ENCODE measurements around the gene DYNC1H1.
"Not testable (repeated sequence)": the region's sequence is repeated elsewhere in the genome, so short reads cannot be mapped to it uniquely, and the experiment has no call there.

Gene DYNC1H1

GRCh38 chr14:102063808-102064429, 99.5 kb downstream of the DYNC1H1 start:
- DNase-seq (ENCODE audit: low read depth in 2 of 2), result no peak

- not testable (repeated sequence) for DNase-seq (ENCODE audit: low read depth in 2 of 2)
Measured at GRCh38 chr14:102064590-102064989, 100.2 kb downstream of the DYNC1H1 start.

- no peak for DNase-seq (ENCODE audit: low read depth in 2 of 2)
Measured at GRCh38 chr14:102066041-102066451, 101.7 kb downstream of the DYNC1H1 start.

GRCh38 chr14:102071283-102071998, 107.1 kb downstream of the DYNC1H1 start:
- peak; percentile 28 to 36 for DNase-seq (ENCODE audit: low read depth in 2 of 2)

- no peak for DNase-seq (ENCODE audit: low read depth in 2 of 2)
Measured at GRCh38 chr14:102074415-102074964, 110.1 kb downstream of the DYNC1H1 start.

- DNase-seq (ENCODE audit: low read depth in 2 of 2), result no peak
Measured at GRCh38 chr14:102075155-102075554, 110.8 kb downstream of the DYNC1H1 start.

- DNase-seq (ENCODE audit: low read depth in 2 of 2), result no peak
Measured at GRCh38 chr14:102077382-102077709, 113.0 kb downstream of the DYNC1H1 start.

- DNase-seq (ENCODE audit: low read depth in 2 of 2), result not testable (repeated sequence)
Measured at GRCh38 chr14:102078361-102078791, 114.0 kb downstream of the DYNC1H1 start.

- no peak for DNase-seq (ENCODE audit: low read depth in 2 of 2)
Measured at GRCh38 chr14:102078831-102079699, 114.7 kb downstream of the DYNC1H1 start.

GRCh38 chr14:102079700-102079979, 115.3 kb downstream of the DYNC1H1 start:
- DNase-seq (ENCODE audit: low read depth in 2 of 2), result no peak

GRCh38 chr14:102080183-102081080, 116.1 kb downstream of the DYNC1H1 start:
- DNase-seq (ENCODE audit: low read depth in 2 of 2), result no peak

- no peak for DNase-seq (ENCODE audit: low read depth in 2 of 2)
Measured at GRCh38 chr14:102081231-102082080, 117.1 kb downstream of the DYNC1H1 start.

- not testable (repeated sequence) for DNase-seq (ENCODE audit: low read depth in 2 of 2)
Measured at GRCh38 chr14:102084522-102084921, 120.1 kb downstream of the DYNC1H1 start.

GRCh38 chr14:102084931-102085330, 120.6 kb downstream of the DYNC1H1 start:
- no peak for DNase-seq (ENCODE audit: low read depth in 2 of 2)

- no peak for DNase-seq (ENCODE audit: low read depth in 2 of 2)
Measured at GRCh38 chr14:102085488-102085887, 121.1 kb downstream of the DYNC1H1 start.

- DNase-seq (ENCODE audit: low read depth in 2 of 2), result no peak
Measured at GRCh38 chr14:102085948-102086708, 121.8 kb downstream of the DYNC1H1 start.

GRCh38 chr14:102086709-102086971, 122.3 kb downstream of the DYNC1H1 start:
- DNase-seq (ENCODE audit: low read depth in 2 of 2), result peak in 1 of 2 experiments; percentile 12

GRCh38 chr14:102086972-102087761, 122.8 kb downstream of the DYNC1H1 start, which contains the start of gene HSP90AA1:
TSS of gene HSP90AA1 (minus strand) at chr14:102087044. CDS start at chr14:102086378, 666 bp downstream.
- peak; percentile 85 to 87 for DNase-seq (ENCODE audit: low read depth in 2 of 2)

GRCh38 chr14:102087762-102088011, 123.3 kb downstream of the DYNC1H1 start:
- no peak for DNase-seq (ENCODE audit: low read depth in 2 of 2)

All from fibroblast of skin of left quadriceps (primary cell).